Activated CD4-positive, alpha-beta T cell treated with anti-CD3 and anti-CD28 coated beads for 1 hour (primary cell): ENCODE data around the gene GNLY.
"Not testable (repeated sequence)": the region's sequence is repeated elsewhere in the genome, so short reads cannot be mapped to it uniquely, and the experiment has no call there.

Experiments
- DNase-seq: peaks from one replicate; pipeline ENCODE4 v3.0.0-alpha.2; 2020

Gene GNLY

GRCh38 chr2:85665264-85665937 is 28.8 kb upstream of the GNLY start:
- no peak for DNase-seq

- DNase-seq = no peak
Measured at GRCh38 chr2:85666016-85666415, 28.1 kb upstream of the GNLY start.

- no peak for DNase-seq
Measured at GRCh38 chr2:85666435-85667316, 27.5 kb upstream of the GNLY start.

- no peak for DNase-seq
Measured at GRCh38 chr2:85667561-85668008, 26.6 kb upstream of the GNLY start.

GRCh38 chr2:85668009-85668856 is 25.9 kb upstream of the GNLY start, which contains the start of gene SFTPB:
Gene SFTPB (minus strand): TSS chr2:85668199. CDS start chr2:85668183, 16 bp downstream.
- no peak for DNase-seq

- no peak for DNase-seq
Measured at GRCh38 chr2:85668857-85669142, 25.4 kb upstream of the GNLY start.

- DNase-seq = no peak
Measured at GRCh38 chr2:85669549-85669948, 24.6 kb upstream of the GNLY start.

- DNase-seq = not testable (repeated sequence)
Measured at GRCh38 chr2:85670416-85670815, 23.7 kb upstream of the GNLY start.

GRCh38 chr2:85672456-85672855 is 21.7 kb upstream of the GNLY start:
- no peak for DNase-seq

GRCh38 chr2:85673716-85674375 is 20.3 kb upstream of the GNLY start:
- DNase-seq = no peak

GRCh38 chr2:85674417-85674816 is 19.7 kb upstream of the GNLY start:
- DNase-seq = no peak

GRCh38 chr2:85675427-85675826 is 18.7 kb upstream of the GNLY start:
- no peak for DNase-seq

GRCh38 chr2:85675866-85676548 is 18.2 kb upstream of the GNLY start:
- DNase-seq = no peak

GRCh38 chr2:85678377-85678776 is 15.8 kb upstream of the GNLY start:
- no peak for DNase-seq

- DNase-seq = peak; percentile 58
Measured at GRCh38 chr2:85678794-85679672, 15.1 kb upstream of the GNLY start.

- no peak for DNase-seq
Measured at GRCh38 chr2:85680707-85681371, 13.3 kb upstream of the GNLY start.

- no peak for DNase-seq
Measured at GRCh38 chr2:85681372-85681763, 12.8 kb upstream of the GNLY start.

GRCh38 chr2:85681776-85682175 is 12.4 kb upstream of the GNLY start:
- DNase-seq = no peak

GRCh38 chr2:85682378-85682777 is 11.8 kb upstream of the GNLY start:
- DNase-seq = no peak

GRCh38 chr2:85684380-85684779 is 9.8 kb upstream of the GNLY start:
- DNase-seq = no peak

GRCh38 chr2:85684806-85685205 is 9.4 kb upstream of the GNLY start:
- DNase-seq = no peak
